HG02623 (cell line): ENCODE measurements around the gene APOC3.

Experiments
- ATAC-seq: cut with Tn5 transposase; IDR thresholded peaks from one replicate; pipeline ENCODE4 v1.9.1; 2021; ENCODE audit warnings: moderate library complexity; ENCODE audit not compliant: unreplicated experiment

Gene APOC3

GRCh38 chr11:116804001-116804400, 25.7 kb upstream of the APOC3 start:
- no peak for ATAC-seq

- ATAC-seq = no peak
These were observed 22.0 kb upstream of the APOC3 start for GRCh38 chr11:116807601-116808261.

- ATAC-seq = no peak
These were observed 21.2 kb upstream of the APOC3 start for GRCh38 chr11:116808262-116809175.

- no peak for ATAC-seq
These were observed 18.5 kb upstream of the APOC3 start for GRCh38 chr11:116811194-116811593.

GRCh38 chr11:116812109-116812508, 17.6 kb upstream of the APOC3 start:
- ATAC-seq = no peak

- no peak for ATAC-seq
These were observed 16.5 kb upstream of the APOC3 start for GRCh38 chr11:116813170-116813569.

GRCh38 chr11:116813781-116814471, 15.8 kb upstream of the APOC3 start:
- ATAC-seq = no peak

GRCh38 chr11:116814502-116814901, 15.2 kb upstream of the APOC3 start:
- ATAC-seq = no peak

GRCh38 chr11:116819049-116819448, 10.7 kb upstream of the APOC3 start:
- ATAC-seq = no peak

GRCh38 chr11:116821050-116821918, 8.4 kb upstream of the APOC3 start:
- ATAC-seq = no peak

- no peak for ATAC-seq
These were observed 7.1 kb upstream of the APOC3 start for GRCh38 chr11:116822575-116822974.

GRCh38 chr11:116823031-116823843, 6.5 kb upstream of the APOC3 start, which contains the start of gene APOA4:
TSS of gene APOA4 (minus strand) at chr11:116823304. CDS start at chr11:116823191, 113 bp downstream.
- no peak for ATAC-seq

- ATAC-seq = no peak
These were observed 4.3 kb upstream of the APOC3 start for GRCh38 chr11:116825434-116825833.

GRCh38 chr11:116825854-116826750, 3.6 kb upstream of the APOC3 start:
- ATAC-seq = no peak

- ATAC-seq = no peak
These were observed 2.8 kb upstream of the APOC3 start for GRCh38 chr11:116826751-116827431.

- no peak for ATAC-seq
These were observed 2.2 kb upstream of the APOC3 start for GRCh38 chr11:116827461-116827860.

GRCh38 chr11:116828632-116829524, 829 bp upstream of the APOC3 start:
- ATAC-seq = no peak
